Measurements from ENCODE around the gene HOXA7. TPM values are rescaled to one million over a fixed set of nuclear protein-coding genes. Genes with fewer than 3 reads are reported as not detected.

Gene HOXA7
- total RNA-seq, 1 experiment from 2014 or later, result 7.5 TPM

DNA sequence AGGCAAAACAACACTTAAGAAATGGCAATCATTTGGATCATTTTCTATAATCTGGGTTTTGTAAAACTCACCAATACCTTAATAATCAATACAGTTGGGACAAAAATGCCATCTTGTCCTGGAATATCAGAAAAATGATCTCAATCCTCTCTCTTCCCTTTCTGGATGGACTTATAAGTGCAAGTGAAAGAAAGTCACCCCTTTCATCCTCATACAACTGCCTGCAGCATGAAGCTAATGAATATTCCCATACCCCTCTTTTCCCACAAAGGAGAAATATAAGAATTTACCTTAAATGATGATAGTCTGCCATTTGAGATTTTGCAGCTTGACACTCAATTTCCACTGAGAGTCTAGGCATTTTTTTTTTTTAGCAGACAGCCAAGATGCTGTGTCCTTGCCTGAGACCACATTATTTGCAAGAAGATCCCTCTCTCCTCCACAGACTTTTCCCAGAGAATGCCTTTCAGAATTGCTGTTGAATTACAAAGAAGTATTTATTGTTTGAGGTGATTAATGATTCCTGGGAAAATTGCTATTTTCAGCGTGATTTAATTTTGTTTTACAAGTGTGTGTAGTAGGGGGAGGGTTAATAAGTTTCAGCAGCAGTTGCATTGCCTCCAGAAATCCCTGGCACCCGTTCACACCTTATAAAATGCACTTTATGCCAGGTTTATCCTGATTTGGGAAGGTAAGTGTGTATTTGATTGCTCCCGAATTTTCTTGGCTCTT is 29.7 kb downstream of the HOXA7 start:
- Histone ChIP-seq H3K9ac (ENCODE audit: low read length) (no peak overlapping the region), H2AFZ (ENCODE audit: low read length) (no peak overlapping the region), H3K27me3 (ENCODE audit: low read length) (no peaks in the 10 kb centered on the region), H3K4me3 (ENCODE audit: low read length) (no peak overlapping the region), H3K4me2 (ENCODE audit: low read depth, low read length, poor library complexity, severe bottlenecking) (no peak overlapping the region), H3K9me3 (ENCODE audit: low read length) (no peaks in the 10 kb centered on the region), H3K79me2 (ENCODE audit: low read length) (no peaks in the 10 kb centered on the region), H3K9me2 (replicated peaks; ENCODE audit: insufficient read depth, low read length) (no peaks in the 10 kb centered on the region), H3K27ac (ENCODE audit: low read length) (no peak overlapping the region), H3K36me3 (ENCODE audit: insufficient read depth, low read length) (no peaks in the 10 kb centered on the region), H4K20me1 (ENCODE audit: insufficient read depth, low read depth, low read length) (no peaks in the 10 kb centered on the region), H3K4me1 (ENCODE audit: low read length) (peaks cover 9% of the 10 kb centered on the region)
- DNase-seq, result no peak

DNA sequence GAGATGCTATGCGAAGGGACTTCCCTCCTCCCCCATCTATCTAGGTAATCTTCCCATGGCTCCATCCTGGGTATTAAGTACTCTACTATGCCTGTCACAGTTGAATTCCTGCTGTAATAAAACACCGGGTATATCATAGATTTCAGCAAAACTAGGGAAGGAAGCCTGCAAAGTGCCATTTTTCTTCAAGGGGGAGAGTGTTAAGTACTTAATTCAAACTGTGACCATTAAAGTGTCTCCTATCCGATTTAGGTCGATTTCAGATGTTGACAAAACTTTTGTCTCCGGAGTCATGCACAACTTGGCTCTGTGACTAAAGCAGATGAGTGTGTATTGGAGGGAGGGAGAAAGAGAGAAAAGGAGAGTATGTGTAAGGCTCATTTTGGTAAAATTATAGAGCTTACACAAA is 30.5 kb downstream of the HOXA7 start:
- Histone ChIP-seq H3K9ac (ENCODE audit: low read length) (no peak overlapping the region), H2AFZ (ENCODE audit: low read length) (no peak overlapping the region), H3K27ac (ENCODE audit: low read length) (no peak overlapping the region), H3K4me2 (ENCODE audit: low read depth, low read length, poor library complexity, severe bottlenecking) (no peak overlapping the region), H3K9me2 (replicated peaks; ENCODE audit: insufficient read depth, low read length) (no peaks in the 10 kb centered on the region), H4K20me1 (ENCODE audit: insufficient read depth, low read depth, low read length) (no peaks in the 10 kb centered on the region), H3K36me3 (ENCODE audit: insufficient read depth, low read length) (no peaks in the 10 kb centered on the region), H3K4me1 (ENCODE audit: low read length) (peaks cover 9% of the 10 kb centered on the region), H3K4me3 (ENCODE audit: low read length) (no peak overlapping the region), H3K9me3 (ENCODE audit: low read length) (no peaks in the 10 kb centered on the region), H3K27me3 (ENCODE audit: low read length) (no peaks in the 10 kb centered on the region), H3K79me2 (ENCODE audit: low read length) (no peaks in the 10 kb centered on the region)
- no peak for DNase-seq

DNA sequence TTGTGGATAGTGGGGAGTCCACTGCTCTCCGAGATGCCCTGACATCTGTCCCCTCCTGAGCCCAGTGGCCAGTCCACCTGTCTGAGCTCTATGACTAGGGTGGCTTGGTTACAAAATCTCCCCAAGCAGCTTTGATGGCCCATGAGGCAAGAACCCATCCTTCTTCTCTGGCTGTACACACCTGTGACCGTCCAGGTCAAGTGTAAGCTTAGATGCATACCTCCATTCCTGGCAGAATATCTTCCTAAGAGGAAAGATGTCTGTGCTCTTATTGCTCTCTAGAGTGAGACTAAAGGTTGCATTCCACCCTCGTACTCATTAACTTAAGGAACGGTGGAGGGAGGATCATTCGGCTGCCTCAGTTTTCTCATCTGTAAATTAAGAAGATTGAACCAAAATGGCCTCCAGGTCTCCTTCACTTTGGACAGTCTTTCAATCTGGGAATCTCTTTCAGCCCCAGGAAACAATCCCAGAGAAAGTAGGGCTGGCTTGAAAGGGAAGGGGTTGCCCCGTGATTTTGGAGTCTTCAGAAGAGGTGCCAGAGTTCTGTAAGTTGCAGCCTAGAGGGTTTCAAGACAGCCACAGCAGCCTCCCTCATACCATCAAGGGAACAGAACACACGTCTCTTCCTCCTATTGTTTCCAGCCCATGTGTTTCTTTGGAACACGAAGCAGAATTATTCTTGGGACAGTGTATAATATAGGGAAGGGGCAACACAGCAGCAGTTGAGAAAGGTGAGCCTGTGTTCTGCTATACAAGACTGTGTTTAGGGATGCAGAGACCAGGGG is 31.4 kb downstream of the HOXA7 start:
- Histone ChIP-seq H3K79me2 (ENCODE audit: low read length) (no peaks in the 10 kb centered on the region), H3K27ac (ENCODE audit: low read length) (no peak overlapping the region), H2AFZ (ENCODE audit: low read length) (no peak overlapping the region), H3K9me3 (ENCODE audit: low read length) (no peaks in the 10 kb centered on the region), H3K36me3 (ENCODE audit: insufficient read depth, low read length) (no peaks in the 10 kb centered on the region), H3K27me3 (ENCODE audit: low read length) (no peaks in the 10 kb centered on the region), H3K9me2 (replicated peaks; ENCODE audit: insufficient read depth, low read length) (no peaks in the 10 kb centered on the region), H3K9ac (ENCODE audit: low read length) (no peak overlapping the region), H3K4me3 (ENCODE audit: low read length) (no peak overlapping the region), H3K4me2 (ENCODE audit: low read depth, low read length, poor library complexity, severe bottlenecking) (no peak overlapping the region), H3K4me1 (ENCODE audit: low read length) (peaks cover 9% of the 10 kb centered on the region), H4K20me1 (ENCODE audit: insufficient read depth, low read depth, low read length) (no peaks in the 10 kb centered on the region)
- DNase-seq, result no peak

DNA sequence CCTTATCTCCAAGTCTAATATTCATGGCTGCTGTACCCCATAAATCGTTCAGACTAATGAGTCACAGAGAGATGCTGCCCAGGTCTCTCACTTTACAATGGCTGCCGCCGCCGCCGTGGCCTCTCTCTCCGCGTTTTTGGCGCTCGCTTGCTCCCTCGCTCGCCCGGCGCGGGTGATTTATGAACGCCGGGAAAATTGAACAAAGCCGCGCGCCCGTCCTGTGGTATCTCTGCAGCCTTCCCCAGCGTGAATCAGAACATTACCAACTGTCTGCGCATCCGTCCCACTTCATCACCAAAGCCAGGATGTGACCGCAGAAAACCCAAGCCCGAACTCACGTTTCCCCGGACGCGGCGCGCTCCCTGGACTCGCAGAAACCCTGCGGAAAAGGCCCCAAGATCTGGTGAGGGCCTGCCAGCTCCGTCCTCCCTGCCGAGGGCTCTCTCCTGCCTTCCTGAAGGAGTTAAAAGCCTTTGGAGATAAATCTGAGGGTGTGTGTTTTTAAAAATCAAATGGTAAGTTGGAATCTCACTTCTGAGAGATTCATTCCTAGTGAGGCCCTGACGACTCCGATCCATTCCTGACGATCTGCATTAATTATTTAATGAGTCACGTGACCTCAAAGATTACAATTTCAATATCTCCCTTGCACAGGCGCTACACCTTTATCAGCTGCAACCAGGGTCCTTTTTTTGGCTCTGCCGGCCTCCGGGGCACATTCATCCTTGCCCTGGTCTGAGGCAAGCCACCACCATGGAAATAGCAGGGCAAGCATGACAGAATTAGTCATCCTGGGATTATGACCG is 32.2 kb downstream of the HOXA7 start:
- H3K27ac ChIP-seq (ENCODE audit: low read length), result no peak overlapping the region
- no peaks in the 10 kb centered on the region for H3K36me3 ChIP-seq (ENCODE audit: insufficient read depth, low read length)
- H3K4me1 ChIP-seq (ENCODE audit: low read length), result peaks cover 9% of the 10 kb centered on the region
- no peak overlapping the region for H3K9ac ChIP-seq (ENCODE audit: low read length)
- H3K9me3 ChIP-seq (ENCODE audit: low read length), result no peaks in the 10 kb centered on the region
- no peak for DNase-seq
- H3K79me2 ChIP-seq (ENCODE audit: low read length), result no peaks in the 10 kb centered on the region
- H3K27me3 ChIP-seq (ENCODE audit: low read length), result no peaks in the 10 kb centered on the region
- H4K20me1 ChIP-seq (ENCODE audit: insufficient read depth, low read depth, low read length), result no peaks in the 10 kb centered on the region
- H2AFZ ChIP-seq (ENCODE audit: low read length), result no peak overlapping the region
- H3K4me2 ChIP-seq (ENCODE audit: low read depth, low read length, poor library complexity, severe bottlenecking), result no peak overlapping the region
- H3K9me2 ChIP-seq (replicated peaks; ENCODE audit: insufficient read depth, low read length), result no peaks in the 10 kb centered on the region
- no peak overlapping the region for H3K4me3 ChIP-seq (ENCODE audit: low read length)

DNA sequence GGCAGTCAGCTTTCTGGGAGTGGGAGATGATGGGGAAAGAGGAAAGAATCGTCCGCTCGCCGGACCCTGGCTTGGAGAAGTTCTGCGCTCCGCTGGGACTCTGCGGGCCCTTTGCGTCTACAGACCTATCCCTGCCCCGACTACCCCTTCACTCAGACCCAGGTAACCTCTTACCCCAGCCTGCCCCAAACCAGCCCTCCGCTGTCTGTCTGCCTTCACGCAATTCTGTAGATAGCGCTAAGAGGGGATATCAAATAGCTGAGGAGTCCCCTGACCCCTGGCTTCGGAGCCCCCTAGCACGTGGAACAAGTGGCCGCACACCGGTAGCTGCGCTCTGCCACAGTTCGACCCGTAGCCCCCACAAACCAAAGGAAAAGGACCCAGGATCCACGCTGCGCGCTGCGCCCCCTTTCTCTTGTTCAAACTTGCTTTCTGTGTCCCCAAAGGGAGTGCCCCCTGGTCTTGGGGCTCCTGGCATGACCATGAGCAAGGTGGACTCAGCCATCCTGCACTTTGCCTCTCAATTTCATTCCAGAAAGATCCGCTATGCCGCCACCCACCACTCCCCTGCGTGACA is 32.9 kb downstream of the HOXA7 start:
- Histone ChIP-seq H3K9ac (ENCODE audit: low read length) (no peak overlapping the region), H3K9me2 (replicated peaks; ENCODE audit: insufficient read depth, low read length) (no peaks in the 10 kb centered on the region), H3K27me3 (ENCODE audit: low read length) (no peaks in the 10 kb centered on the region), H3K4me1 (ENCODE audit: low read length) (peaks cover 9% of the 10 kb centered on the region), H4K20me1 (ENCODE audit: insufficient read depth, low read depth, low read length) (no peaks in the 10 kb centered on the region), H3K27ac (ENCODE audit: low read length) (no peak overlapping the region), H3K36me3 (ENCODE audit: insufficient read depth, low read length) (no peaks in the 10 kb centered on the region), H3K79me2 (ENCODE audit: low read length) (no peaks in the 10 kb centered on the region), H2AFZ (ENCODE audit: low read length) (no peak overlapping the region), H3K4me3 (ENCODE audit: low read length) (no peak overlapping the region), H3K9me3 (ENCODE audit: low read length) (no peaks in the 10 kb centered on the region), H3K4me2 (ENCODE audit: low read depth, low read length, poor library complexity, severe bottlenecking) (no peak overlapping the region)
- no peak for DNase-seq

DNA sequence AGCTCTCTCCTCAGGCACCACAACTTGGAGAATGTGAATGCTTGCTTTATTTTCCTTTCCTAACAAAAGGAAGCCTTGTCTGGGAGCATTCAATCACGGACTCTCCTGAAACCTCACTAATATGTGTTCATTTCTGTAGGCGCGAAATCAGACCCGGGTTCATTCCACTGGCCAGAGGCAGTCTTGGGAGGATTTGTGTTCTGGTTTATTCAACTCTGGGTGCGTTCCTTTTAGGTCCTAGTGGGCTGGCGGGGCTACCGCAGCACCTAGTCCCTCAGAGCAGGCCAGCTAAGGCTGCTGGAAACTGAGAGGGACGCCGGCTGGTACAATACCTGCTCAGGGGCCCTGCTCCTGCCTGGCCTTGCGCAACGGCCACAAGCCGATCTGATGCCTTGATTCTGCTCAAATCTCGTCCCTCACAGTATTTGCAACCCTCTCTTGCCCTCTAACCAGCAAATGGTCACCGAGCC is 33.4 kb downstream of the HOXA7 start:
- H3K79me2 ChIP-seq (ENCODE audit: low read length), result no peaks in the 10 kb centered on the region
- no peak overlapping the region for H2AFZ ChIP-seq (ENCODE audit: low read length)
- H3K27ac ChIP-seq (ENCODE audit: low read length), result no peak overlapping the region
- H3K27me3 ChIP-seq (ENCODE audit: low read length), result no peaks in the 10 kb centered on the region
- H3K4me1 ChIP-seq (ENCODE audit: low read length), result peaks cover 6% of the 10 kb centered on the region
- H4K20me1 ChIP-seq (ENCODE audit: insufficient read depth, low read depth, low read length), result no peaks in the 10 kb centered on the region
- no peaks in the 10 kb centered on the region for H3K9me2 ChIP-seq (replicated peaks; ENCODE audit: insufficient read depth, low read length)
- H3K4me2 ChIP-seq (ENCODE audit: low read depth, low read length, poor library complexity, severe bottlenecking), result no peak overlapping the region
- no peaks in the 10 kb centered on the region for H3K9me3 ChIP-seq (ENCODE audit: low read length)
- no peak for DNase-seq
- H3K36me3 ChIP-seq (ENCODE audit: insufficient read depth, low read length), result no peaks in the 10 kb centered on the region
- no peak overlapping the region for H3K9ac ChIP-seq (ENCODE audit: low read length)
- no peak overlapping the region for H3K4me3 ChIP-seq (ENCODE audit: low read length)

DNA sequence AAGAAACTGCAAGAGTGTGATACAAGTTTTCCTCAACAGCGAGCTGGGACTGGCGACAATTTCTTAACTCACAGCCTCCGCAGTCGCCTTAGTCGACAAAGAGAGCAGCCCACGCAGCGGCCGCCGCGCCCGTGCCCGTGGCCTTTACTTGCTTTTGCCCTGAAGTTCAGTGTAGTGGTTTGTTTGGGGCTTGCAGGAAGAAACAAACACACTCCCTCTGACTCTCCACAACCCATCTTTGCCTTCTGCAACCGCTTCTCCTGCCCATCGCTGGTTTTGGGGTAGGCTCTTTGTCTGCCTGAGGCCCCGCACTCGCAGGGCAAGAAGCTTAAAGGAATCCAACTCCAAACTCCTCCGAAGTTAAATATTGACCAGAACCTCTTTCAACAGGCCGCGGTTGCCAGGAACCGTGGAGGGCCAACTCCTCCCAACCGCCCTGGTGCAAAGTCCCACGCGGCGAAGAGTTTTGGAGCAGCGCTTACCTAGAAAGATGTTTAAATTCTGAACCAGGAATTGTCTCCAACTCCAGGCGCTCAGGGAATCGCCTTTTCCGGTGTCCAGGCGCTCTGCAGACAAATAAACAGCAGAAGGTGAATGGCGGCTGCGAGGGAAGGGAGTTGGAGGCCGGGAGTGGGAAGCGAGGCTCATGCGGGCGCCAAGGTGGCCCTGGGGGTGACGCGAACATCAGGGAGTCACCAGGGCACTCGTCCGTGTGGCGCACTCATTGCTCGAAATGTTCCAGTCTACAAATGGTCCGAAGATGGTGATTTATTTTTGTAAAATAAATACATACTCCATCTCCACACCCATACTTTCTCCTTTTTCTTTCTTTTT is 34.2 kb downstream of the HOXA7 start:
- H3K9ac ChIP-seq (ENCODE audit: low read length), result no peak overlapping the region
- H3K4me1 ChIP-seq (ENCODE audit: low read length), result no peaks in the 10 kb centered on the region
- no peaks in the 10 kb centered on the region for H3K9me2 ChIP-seq (replicated peaks; ENCODE audit: insufficient read depth, low read length)
- DNase-seq, result no peak
- no peak overlapping the region for H3K27ac ChIP-seq (ENCODE audit: low read length)
- H4K20me1 ChIP-seq (ENCODE audit: insufficient read depth, low read depth, low read length), result no peaks in the 10 kb centered on the region
- H2AFZ ChIP-seq (ENCODE audit: low read length), result no peak overlapping the region
- no peaks in the 10 kb centered on the region for H3K27me3 ChIP-seq (ENCODE audit: low read length)
- no peak overlapping the region for H3K4me3 ChIP-seq (ENCODE audit: low read length)
- H3K79me2 ChIP-seq (ENCODE audit: low read length), result no peaks in the 10 kb centered on the region
- H3K9me3 ChIP-seq (ENCODE audit: low read length), result no peaks in the 10 kb centered on the region
- H3K4me2 ChIP-seq (ENCODE audit: low read depth, low read length, poor library complexity, severe bottlenecking), result no peak overlapping the region
- H3K36me3 ChIP-seq (ENCODE audit: insufficient read depth, low read length), result no peaks in the 10 kb centered on the region
